Measurements from ENCODE around the gene CLEC4M.
"Not testable (repeated sequence)": the region's sequence is repeated elsewhere in the genome, so short reads cannot be mapped to it uniquely, and the experiment has no call there.

The CLEC4M gene

GRCh38 chr19:7792701-7793100 lies 29.7 kb downstream of the CLEC4M start:
- not testable (repeated sequence) for H3K9me3 ChIP-seq (ENCODE audit: low read length); H3K36me3 ChIP-seq (ENCODE audit: insufficient read depth, low read length); H3K27ac ChIP-seq (ENCODE audit: low read depth, low read length); H3K4me1 ChIP-seq (ENCODE audit: insufficient read depth, low read length); H3K4me3 ChIP-seq (ENCODE audit: low read depth in 1 of 2, low read length in 2 of 2); H3K9ac ChIP-seq (ENCODE audit: low read length)
- H3K27me3 ChIP-seq (ENCODE audit: control insufficient read depth in 1 of 2, insufficient read depth in 2 of 2, low read length in 2 of 2): peaks cover 3 to 20% of the 10 kb centered on the region in 2 donors

GRCh38 chr19:7793493-7793892 lies 30.4 kb downstream of the CLEC4M start:
- Histone ChIP-seq H3K27ac (ENCODE audit: low read depth, low read length) (no peak overlapping the region), H3K4me3 (ENCODE audit: low read depth in 1 of 2, low read length in 2 of 2) (no peak overlapping the region), H3K36me3 (ENCODE audit: insufficient read depth, low read length) (no peaks in the 10 kb centered on the region), H3K4me1 (ENCODE audit: insufficient read depth, low read length) (no peaks in the 10 kb centered on the region), H3K27me3 (ENCODE audit: control insufficient read depth in 1 of 2, insufficient read depth in 2 of 2, low read length in 2 of 2) (peaks cover 0 to 16% of the 10 kb centered on the region in 2 donors), H3K9me3 (ENCODE audit: low read length) (no peaks in the 10 kb centered on the region), H3K9ac (ENCODE audit: low read length) (no peak overlapping the region)

- Histone ChIP-seq H3K4me3 (ENCODE audit: low read depth in 1 of 2, low read length in 2 of 2) (no peak overlapping the region), H3K27ac (ENCODE audit: low read depth, low read length) (no peak overlapping the region), H3K36me3 (ENCODE audit: insufficient read depth, low read length) (no peaks in the 10 kb centered on the region), H3K4me1 (ENCODE audit: insufficient read depth, low read length) (no peaks in the 10 kb centered on the region), H3K9ac (ENCODE audit: low read length) (no peak overlapping the region), H3K9me3 (ENCODE audit: low read length) (no peaks in the 10 kb centered on the region), H3K27me3 (ENCODE audit: control insufficient read depth in 1 of 2, insufficient read depth in 2 of 2, low read length in 2 of 2) (peaks cover 0 to 4% of the 10 kb centered on the region in 2 donors)
These were observed 32.6 kb downstream of the CLEC4M start for GRCh38 chr19:7795555-7796161.

GRCh38 chr19:7799640-7800355 lies 36.8 kb downstream of the CLEC4M start:
- no peak overlapping the region for H3K9ac ChIP-seq (ENCODE audit: low read length)
- no peaks in the 10 kb centered on the region for H3K9me3 ChIP-seq (ENCODE audit: low read length)
- H3K27ac ChIP-seq (ENCODE audit: low read depth, low read length): no peak overlapping the region
- H3K4me1 ChIP-seq (ENCODE audit: insufficient read depth, low read length): no peaks in the 10 kb centered on the region
- H3K4me3 ChIP-seq (ENCODE audit: low read depth in 1 of 2, low read length in 2 of 2): no peak overlapping the region
- H3K27me3 ChIP-seq (ENCODE audit: control insufficient read depth in 1 of 2, insufficient read depth in 2 of 2, low read length in 2 of 2): peaks cover 0 to 4% of the 10 kb centered on the region in 2 donors
- no peaks in the 10 kb centered on the region for H3K36me3 ChIP-seq (ENCODE audit: insufficient read depth, low read length)

GRCh38 chr19:7801020-7801570 lies 38.1 kb downstream of the CLEC4M start:
- no peak overlapping the region for H3K9ac ChIP-seq (ENCODE audit: low read length)
- H3K36me3 ChIP-seq (ENCODE audit: insufficient read depth, low read length): no peaks in the 10 kb centered on the region
- no peak overlapping the region for H3K27ac ChIP-seq (ENCODE audit: low read depth, low read length)
- no peak overlapping the region for H3K4me3 ChIP-seq (ENCODE audit: low read depth in 1 of 2, low read length in 2 of 2)
- H3K27me3 ChIP-seq (ENCODE audit: control insufficient read depth in 1 of 2, insufficient read depth in 2 of 2, low read length in 2 of 2): peaks cover 0 to 4% of the 10 kb centered on the region in 2 donors
- H3K9me3 ChIP-seq (ENCODE audit: low read length): no peaks in the 10 kb centered on the region
- H3K4me1 ChIP-seq (ENCODE audit: insufficient read depth, low read length): no peaks in the 10 kb centered on the region

GRCh38 chr19:7806234-7806633 lies 43.2 kb downstream of the CLEC4M start:
- H3K4me1 ChIP-seq (ENCODE audit: insufficient read depth, low read length): no peaks in the 10 kb centered on the region
- no peak overlapping the region for H3K27ac ChIP-seq (ENCODE audit: low read depth, low read length)
- no peaks in the 10 kb centered on the region for H3K27me3 ChIP-seq (ENCODE audit: control insufficient read depth in 1 of 2, insufficient read depth in 2 of 2, low read length in 2 of 2)
- H3K9ac ChIP-seq (ENCODE audit: low read length): no peak overlapping the region
- no peaks in the 10 kb centered on the region for H3K9me3 ChIP-seq (ENCODE audit: low read length)
- no peaks in the 10 kb centered on the region for H3K36me3 ChIP-seq (ENCODE audit: insufficient read depth, low read length)
- no peak overlapping the region for H3K4me3 ChIP-seq (ENCODE audit: low read depth in 1 of 2, low read length in 2 of 2)

GRCh38 chr19:7806876-7807275 lies 43.8 kb downstream of the CLEC4M start:
- peaks cover 4% of the 10 kb centered on the region for H3K9me3 ChIP-seq (ENCODE audit: low read length)
- no peak overlapping the region for H3K9ac ChIP-seq (ENCODE audit: low read length)
- no peaks in the 10 kb centered on the region for H3K27me3 ChIP-seq (ENCODE audit: control insufficient read depth in 1 of 2, insufficient read depth in 2 of 2, low read length in 2 of 2)
- no peak overlapping the region for H3K27ac ChIP-seq (ENCODE audit: low read depth, low read length)
- H3K36me3 ChIP-seq (ENCODE audit: insufficient read depth, low read length): no peaks in the 10 kb centered on the region
- no peak overlapping the region for H3K4me3 ChIP-seq (ENCODE audit: low read depth in 1 of 2, low read length in 2 of 2)
- H3K4me1 ChIP-seq (ENCODE audit: insufficient read depth, low read length): no peaks in the 10 kb centered on the region

- no peak overlapping the region for H3K9ac ChIP-seq (ENCODE audit: low read length)
- no peaks in the 10 kb centered on the region for H3K36me3 ChIP-seq (ENCODE audit: insufficient read depth, low read length)
- no peaks in the 10 kb centered on the region for H3K4me1 ChIP-seq (ENCODE audit: insufficient read depth, low read length)
- no peaks in the 10 kb centered on the region for H3K27me3 ChIP-seq (ENCODE audit: control insufficient read depth in 1 of 2, insufficient read depth in 2 of 2, low read length in 2 of 2)
- no peak overlapping the region for H3K27ac ChIP-seq (ENCODE audit: low read depth, low read length)
- H3K9me3 ChIP-seq (ENCODE audit: low read length): peaks cover 9% of the 10 kb centered on the region
- no peak overlapping the region for H3K4me3 ChIP-seq (ENCODE audit: low read depth in 1 of 2, low read length in 2 of 2)
These were observed 45.1 kb downstream of the CLEC4M start for GRCh38 chr19:7808108-7808507.

- H3K36me3 ChIP-seq (ENCODE audit: insufficient read depth, low read length): no peaks in the 10 kb centered on the region
These were observed 48.9 kb downstream of the CLEC4M start for GRCh38 chr19:7811989-7812388.

GRCh38 chr19:7815325-7815724 lies 52.3 kb downstream of the CLEC4M start:
- H3K4me3 ChIP-seq (ENCODE audit: low read depth in 1 of 2, low read length in 2 of 2): no peak overlapping the region
- H3K27me3 ChIP-seq (ENCODE audit: control insufficient read depth in 1 of 2, insufficient read depth in 2 of 2, low read length in 2 of 2): peaks cover 0 to 5% of the 10 kb centered on the region in 2 donors
- H3K36me3 ChIP-seq (ENCODE audit: insufficient read depth, low read length): no peaks in the 10 kb centered on the region
- H3K27ac ChIP-seq (ENCODE audit: low read depth, low read length): no peak overlapping the region
- H3K9ac ChIP-seq (ENCODE audit: low read length): no peak overlapping the region
- H3K9me3 ChIP-seq (ENCODE audit: low read length): peaks cover 20% of the 10 kb centered on the region
- no peaks in the 10 kb centered on the region for H3K4me1 ChIP-seq (ENCODE audit: insufficient read depth, low read length)

More at GRCh38 chr19:7811989-7812388, 48.9 kb downstream of the CLEC4M start:
- no peaks in the 10 kb centered on the region for H3K4me1 ChIP-seq (ENCODE audit: insufficient read depth, low read length)
- no peak overlapping the region for H3K27ac ChIP-seq (ENCODE audit: low read depth, low read length)
- H3K4me3 ChIP-seq (ENCODE audit: low read depth in 1 of 2, low read length in 2 of 2): no peak overlapping the region
- H3K27me3 ChIP-seq (ENCODE audit: control insufficient read depth in 1 of 2, insufficient read depth in 2 of 2, low read length in 2 of 2): no peaks in the 10 kb centered on the region
- H3K9ac ChIP-seq (ENCODE audit: low read length): no peak overlapping the region
- peaks cover 9% of the 10 kb centered on the region for H3K9me3 ChIP-seq (ENCODE audit: low read length)

GRCh38 chr19:7816040-7816439 lies 53.0 kb downstream of the CLEC4M start:
- H3K4me1 ChIP-seq (ENCODE audit: insufficient read depth, low read length); H3K27me3 ChIP-seq (ENCODE audit: control insufficient read depth in 1 of 2, insufficient read depth in 2 of 2, low read length in 2 of 2); H3K27ac ChIP-seq (ENCODE audit: low read depth, low read length); H3K4me3 ChIP-seq (ENCODE audit: low read depth in 1 of 2, low read length in 2 of 2); H3K9ac ChIP-seq (ENCODE audit: low read length); H3K36me3 ChIP-seq (ENCODE audit: insufficient read depth, low read length): not testable (repeated sequence)
- H3K9me3 ChIP-seq (ENCODE audit: low read length): peaks cover 20% of the 10 kb centered on the region
